ENCODE results near the gene IQCC. TPM values are rescaled to one million over a fixed set of nuclear protein-coding genes. Genes with fewer than 3 reads are reported as not detected.

The IQCC gene
- total and polyA plus RNA-seq, 4 donors = 1.6 to 3.8 (median 2.5) TPM

DNA sequence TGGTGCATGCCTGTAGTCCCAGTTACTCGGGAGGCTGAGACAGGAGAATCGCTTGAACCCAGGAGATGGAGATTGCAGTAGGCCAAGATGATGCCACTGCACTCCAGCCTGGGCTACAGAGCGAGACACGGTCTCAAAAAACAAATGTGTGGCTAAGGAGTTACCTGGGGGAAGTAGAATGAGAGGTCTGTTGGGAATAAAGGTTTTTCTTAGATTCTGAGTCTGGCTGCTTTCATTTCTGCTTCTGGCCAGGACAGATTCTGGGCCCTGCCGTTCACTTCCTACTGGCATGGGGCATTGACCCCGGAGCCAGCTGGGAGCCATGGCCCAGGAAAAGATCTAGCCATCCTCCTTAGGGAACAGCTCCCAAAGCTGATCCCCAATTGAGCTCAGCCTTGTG, 3.0 kb downstream of the IQCC start:
- TF ChIP-seq, protein P1, sequence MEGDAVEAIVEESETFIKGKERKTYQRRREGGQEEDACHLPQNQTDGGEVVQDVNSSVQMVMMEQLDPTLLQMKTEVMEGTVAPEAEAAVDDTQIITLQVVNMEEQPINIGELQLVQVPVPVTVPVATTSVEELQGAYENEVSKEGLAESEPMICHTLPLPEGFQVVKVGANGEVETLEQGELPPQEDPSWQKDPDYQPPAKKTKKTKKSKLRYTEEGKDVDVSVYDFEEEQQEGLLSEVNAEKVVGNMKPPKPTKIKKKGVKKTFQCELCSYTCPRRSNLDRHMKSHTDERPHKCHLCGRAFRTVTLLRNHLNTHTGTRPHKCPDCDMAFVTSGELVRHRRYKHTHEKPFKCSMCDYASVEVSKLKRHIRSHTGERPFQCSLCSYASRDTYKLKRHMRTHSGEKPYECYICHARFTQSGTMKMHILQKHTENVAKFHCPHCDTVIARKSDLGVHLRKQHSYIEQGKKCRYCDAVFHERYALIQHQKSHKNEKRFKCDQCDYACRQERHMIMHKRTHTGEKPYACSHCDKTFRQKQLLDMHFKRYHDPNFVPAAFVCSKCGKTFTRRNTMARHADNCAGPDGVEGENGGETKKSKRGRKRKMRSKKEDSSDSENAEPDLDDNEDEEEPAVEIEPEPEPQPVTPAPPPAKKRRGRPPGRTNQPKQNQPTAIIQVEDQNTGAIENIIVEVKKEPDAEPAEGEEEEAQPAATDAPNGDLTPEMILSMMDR (IDR thresholded peaks at IDR 0.05; ENCODE audit: control extremely low read depth, extremely low read depth) = no peak
- no peak overlapping the region for H3K27ac ChIP-seq (ENCODE audit: low read depth in 1 of 2, low read length in 1 of 2)
- ATAC-seq (ENCODE audit: insufficient read depth, low FRiP score) = no peak

DNA sequence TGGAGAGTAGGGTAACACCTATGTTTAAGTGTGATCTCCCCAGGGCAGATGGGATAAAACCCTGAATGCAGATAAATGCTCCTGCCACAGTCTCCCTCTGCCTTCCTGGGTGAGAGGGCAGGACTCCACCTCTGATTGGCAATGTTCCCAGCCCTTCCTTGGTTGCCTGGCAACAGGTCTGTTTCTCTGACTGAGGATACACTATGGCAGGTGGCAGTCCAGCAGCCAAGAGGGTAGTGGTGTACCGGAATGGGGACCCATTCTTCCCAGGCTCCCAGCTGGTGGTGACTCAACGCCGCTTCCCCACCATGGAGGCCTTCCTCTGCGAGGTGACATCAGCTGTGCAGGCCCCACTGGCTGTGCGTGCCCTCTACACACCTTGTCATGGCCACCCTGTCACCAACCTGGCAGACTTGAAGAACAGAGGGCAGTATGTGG, 3.4 kb downstream of the IQCC start, which contains the start of gene DCDC2B:
TSS of gene DCDC2B (plus strand) at position 199 of the 438 bp plus-strand sequence. CDS start at position 204, 5 bp downstream.
- peaks cover 3 to 8% (median 5%) of the 10 kb centered on the region in 5 donors for H3K4me1 ChIP-seq (ENCODE audit: control insufficient read depth in 5 of 5, insufficient read depth in 5 of 5, low read length in 5 of 5)
- ATAC-seq (ENCODE audit: insufficient read depth, low FRiP score) (no peak), DNase-seq (peak; percentile 64 to 67 (median 64))
- H3K36me3 ChIP-seq (ENCODE audit: control insufficient read depth in 4 of 4, insufficient read depth in 4 of 4, low read length in 4 of 4) = no peaks in the 10 kb centered on the region
- H3K27me3 ChIP-seq (ENCODE audit: control insufficient read depth in 3 of 3, insufficient read depth in 3 of 3, low read length in 2 of 3) = no peaks in the 10 kb centered on the region
- H3K27ac ChIP-seq (ENCODE audit: low read depth in 1 of 2, low read length in 1 of 2) = no peak within 1 kb of the TSS
- 79 to 84% methylated on average over 5 of the region's 5 CpGs for WGBS, 2 donors
- no peak within 1 kb of the TSS for H3K9ac ChIP-seq (ENCODE audit: insufficient read depth in 1 of 2, low read length in 2 of 2)
- H3K4me3 ChIP-seq = no peak within 1 kb of the TSS
- H3K9me3 ChIP-seq (ENCODE audit: control insufficient read depth in 4 of 4, insufficient read depth in 3 of 4, low read length in 3 of 4) = no peaks in the 10 kb centered on the region
- TF ChIP-seq, protein P1 (IDR thresholded peaks at IDR 0.05; ENCODE audit: control extremely low read depth, extremely low read depth) = no peak

More for the DNA sequence above, 3.0 kb downstream of the IQCC start:
- DNase-seq = no peak
- Histone ChIP-seq H3K4me1 (ENCODE audit: control insufficient read depth in 5 of 5, insufficient read depth in 5 of 5, low read length in 5 of 5) (peaks cover 3 to 8% (median 5%) of the 10 kb centered on the region in 5 donors), H3K9ac (ENCODE audit: insufficient read depth in 1 of 2, low read length in 2 of 2) (no peak overlapping the region), H3K4me3 (no peak overlapping the region), H3K9me3 (ENCODE audit: control insufficient read depth in 4 of 4, insufficient read depth in 3 of 4, low read length in 3 of 4) (no peaks in the 10 kb centered on the region), H3K36me3 (ENCODE audit: control insufficient read depth in 4 of 4, insufficient read depth in 4 of 4, low read length in 4 of 4) (no peaks in the 10 kb centered on the region), H3K27me3 (ENCODE audit: control insufficient read depth in 3 of 3, insufficient read depth in 3 of 3, low read length in 2 of 3) (no peaks in the 10 kb centered on the region)
- WGBS, 2 donors = 86 to 88% methylated on average over 6 of the region's 6 CpGs

DNA sequence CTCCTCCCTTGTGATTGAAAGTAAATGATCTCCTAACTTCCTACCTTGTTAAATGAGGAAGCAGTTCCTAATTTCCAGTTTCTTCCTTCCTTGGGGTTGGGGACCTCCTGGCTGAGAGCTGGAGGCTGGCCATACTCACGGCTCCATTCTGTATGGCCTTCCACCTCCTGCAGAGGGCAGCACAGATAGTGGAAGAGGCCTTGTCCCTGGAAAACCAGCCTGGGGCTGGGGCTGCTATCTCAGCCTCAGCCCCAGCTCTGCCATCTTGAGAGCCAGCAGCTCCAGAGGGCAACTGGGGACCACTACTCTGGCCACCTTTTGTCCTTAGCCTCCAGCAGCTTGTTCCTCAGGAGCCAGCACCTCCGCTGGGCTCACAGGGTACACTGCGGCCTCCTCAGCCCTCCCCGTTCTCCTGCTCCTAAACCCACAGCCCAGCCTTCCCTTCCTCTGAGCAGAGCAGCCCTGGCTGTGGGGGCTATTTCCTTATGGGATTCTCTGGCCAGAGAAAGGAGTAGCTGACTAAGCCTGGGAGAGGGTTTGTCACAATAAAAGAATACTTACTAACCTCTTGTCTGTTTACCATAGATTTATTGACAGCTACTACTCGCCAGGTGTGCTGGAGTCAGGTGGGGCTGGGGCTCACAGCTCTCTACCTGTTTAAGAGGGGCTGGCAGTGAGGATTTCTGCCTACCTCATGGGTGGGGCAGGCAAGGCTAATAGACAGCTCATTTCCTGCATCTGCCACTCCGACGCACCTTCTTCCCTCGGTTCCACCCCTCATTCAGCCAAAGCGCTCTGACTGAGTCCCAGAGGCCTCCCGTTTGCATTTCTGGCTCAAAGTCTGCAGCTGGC, 10.4 kb downstream of the IQCC start:
- TF ChIP-seq, protein P1 (IDR thresholded peaks at IDR 0.05; ENCODE audit: control extremely low read depth, extremely low read depth) = peak; percentile 75
- no peaks in the 10 kb centered on the region for H3K9me3 ChIP-seq (ENCODE audit: control insufficient read depth in 4 of 4, insufficient read depth in 3 of 4, low read length in 3 of 4)
- peaks cover 0 to 2% (median under 1%) of the 10 kb centered on the region in 5 donors for H3K4me1 ChIP-seq (ENCODE audit: control insufficient read depth in 5 of 5, insufficient read depth in 5 of 5, low read length in 5 of 5)
- no peaks in the 10 kb centered on the region for H3K27me3 ChIP-seq (ENCODE audit: control insufficient read depth in 3 of 3, insufficient read depth in 3 of 3, low read length in 2 of 3)
- no peak overlapping the region for H3K9ac ChIP-seq (ENCODE audit: insufficient read depth in 1 of 2, low read length in 2 of 2)
- H3K27ac ChIP-seq (ENCODE audit: low read depth in 1 of 2, low read length in 1 of 2) = peak overlapping the region in 1 of 2 donors; percentile 2
- DNase-seq (peak; percentile 59 to 64 (median 62)), ATAC-seq (ENCODE audit: insufficient read depth, low FRiP score) (no peak)
- peaks cover 0 to 34% (median 26%) of the 10 kb centered on the region in 4 donors for H3K36me3 ChIP-seq (ENCODE audit: control insufficient read depth in 4 of 4, insufficient read depth in 4 of 4, low read length in 4 of 4)
- no peak overlapping the region for H3K4me3 ChIP-seq
- 79 to 82% methylated on average over 10 of the region's 10 CpGs for WGBS, 2 donors
